H1 (cell line): ENCODE measurements around the gene ASB4. TPM values are rescaled to one million over a fixed set of nuclear protein-coding genes. Genes with fewer than 3 reads are reported as not detected.

Experiments
- CTCF ChIA-PET: fragments of 300-600 bp; sonication (Branson Sonifier 250); formaldehyde crosslinking; loops from one replicate; lab custom pipeline; 2021; ENCODE audit not compliant: partially characterized antibody; lab: Charles Lee
- POLR2A ChIA-PET: fragments of 300-600 bp; sonication (Branson Sonifier 250); formaldehyde crosslinking; loops from one replicate; lab custom pipeline; 2021; ENCODE audit warnings: inconsistent platforms; ENCODE audit not compliant: partially characterized antibody; lab: Charles Lee
- DNase-seq, 2 experiments: peaks; one replicate each; pipeline versions ENCODE4 v3.0.0 to v3.0.0-alpha.2; 2010 to 2022; ENCODE audit warnings: low spot score in 2 of 2, low read depth in 1 of 2, mixed read lengths in 1 of 2
- FAIRE-seq: peaks from 2 replicates; lab custom pipeline; 2011; peaks lifted over from hg19 to GRCh38; lab: Jason Lieb, UNC
- H2AFZ ChIP-seq: 2 replicates; pipeline ENCODE4 v1.8.1; 2012; ENCODE audit warnings: low read length, inconsistent platforms
- H2AK5ac ChIP-seq: 2 replicates; pipeline ENCODE4 v1.6.1; 2013; ENCODE audit warnings: low read depth, low read length
- H2BK120ac ChIP-seq: replicated peaks from 2 replicates; pipeline ENCODE3; 2013; ENCODE audit warnings: low read depth, low read length, inconsistent platforms
- H2BK12ac ChIP-seq: 2 replicates; pipeline ENCODE4 v1.6.1; 2013; ENCODE audit warnings: low read depth, low read length
- H2BK15ac ChIP-seq: 2 replicates; pipeline ENCODE4 v1.6.1; 2013; ENCODE audit warnings: low read length
- H2BK20ac ChIP-seq: 2 replicates; pipeline ENCODE4 v1.6.1; 2013; ENCODE audit warnings: low read length
- H2BK5ac ChIP-seq: 2 replicates; pipeline ENCODE4 v1.6.1; 2013; ENCODE audit warnings: low read depth, low read length
- H3K14ac ChIP-seq: 2 replicates; pipeline ENCODE4 v1.6.1; 2013; ENCODE audit warnings: inconsistent platforms; ENCODE audit not compliant: insufficient read length
- H3K18ac ChIP-seq: 2 replicates; pipeline ENCODE4 v1.6.1; 2013; ENCODE audit warnings: low read length; ENCODE audit errors: extremely low read depth
- H3K23ac ChIP-seq: 2 replicates; pipeline ENCODE4 v1.6.1; 2013; ENCODE audit warnings: inconsistent platforms; ENCODE audit not compliant: insufficient read length
- H3K23me2 ChIP-seq: 2 replicates; pipeline ENCODE4 v1.6.1; 2013; ENCODE audit warnings: low read depth, low read length
- H3K27ac ChIP-seq: 2 replicates; pipeline ENCODE4 v1.6.1; 2011; ENCODE audit warnings: low read depth, low read length, inconsistent platforms
- H3K27me3 ChIP-seq, 4 experiments: replicated peaks in 1 of 4; 1 replicate in 1 of 4; 2 replicates in 3 of 4; pipeline versions ENCODE4 v1.6.1 to v1.8.1; 2011 to 2013; ENCODE audit warnings: low read length in 3 of 4, mild to moderate bottlenecking in 3 of 4, inconsistent platforms in 2 of 4, mixed read lengths in 2 of 4, moderate library complexity in 1 of 4; ENCODE audit not compliant: control insufficient read depth in 3 of 4, insufficient read depth in 3 of 4; ENCODE audit errors: extremely low read depth in 1 of 4
- H3K36me3 ChIP-seq, 4 experiments: 2 replicates each; pipeline versions ENCODE4 v1.6.1 to v1.8.1; 2011 to 2013; ENCODE audit warnings: mild to moderate bottlenecking in 4 of 4, low read length in 3 of 4, moderate library complexity in 2 of 4, control low read depth in 1 of 4, inconsistent platforms in 1 of 4; ENCODE audit not compliant: insufficient read depth in 4 of 4, control insufficient read depth in 2 of 4
- H3K4ac ChIP-seq: replicated peaks from 2 replicates; pipeline ENCODE3; 2013; ENCODE audit warnings: low read length, low read depth, mixed read lengths, inconsistent platforms; ENCODE audit not compliant: insufficient read length
- H3K4me1 ChIP-seq, 4 experiments: replicated peaks in 1 of 4; 1 replicate in 1 of 4; 2 replicates in 3 of 4; pipeline versions ENCODE4 v1.6.1 to v1.8.1; 2011 to 2013; ENCODE audit warnings: low read length in 3 of 4, inconsistent platforms in 2 of 4, mixed read lengths in 1 of 4; ENCODE audit not compliant: insufficient read depth in 4 of 4, control insufficient read depth in 3 of 4
- H3K4me2 ChIP-seq, 2 experiments: 2 replicates each; pipeline versions ENCODE4 v1.6.1 to v1.8.1; 2011 to 2013; ENCODE audit warnings: low read depth in 2 of 2, low read length in 2 of 2, control low read depth in 1 of 2, inconsistent platforms in 1 of 2, mild to moderate bottlenecking in 1 of 2; ENCODE audit not compliant: insufficient read depth in 1 of 2
- H3K4me3 ChIP-seq, 4 experiments: fragments of 200-600, 300-600 bp in 1 of 4; sonication (generic), shearing (Covaris generic), sonication (Bioruptor Twin) in 1 of 4; 2 replicates each; pipeline versions ENCODE4 v1.5.1 to v1.8.1; 2011 to 2016; ENCODE audit warnings: low read length in 4 of 4, low read depth in 3 of 4, control low read depth in 2 of 4, inconsistent platforms in 2 of 4, mild to moderate bottlenecking in 2 of 4, mixed read lengths in 1 of 4, moderate library complexity in 1 of 4; ENCODE audit not compliant: insufficient read depth in 2 of 4; ENCODE audit errors: extremely low read depth in 1 of 4
- H3K56ac ChIP-seq: replicated peaks from 2 replicates; pipeline ENCODE3; 2013; ENCODE audit warnings: low read depth, mild to moderate bottlenecking, mixed read lengths, low read length, inconsistent platforms; ENCODE audit not compliant: insufficient read length
- H3K79me1 ChIP-seq: 2 replicates; pipeline ENCODE4 v1.6.1; 2013; ENCODE audit warnings: low read depth, low read length, control low read depth
- H3K79me2 ChIP-seq, 2 experiments: 2 replicates each; pipeline versions ENCODE4 v1.6.1 to v1.8.1; 2012 to 2013; ENCODE audit warnings: low read length in 2 of 2, mild to moderate bottlenecking in 2 of 2, inconsistent platforms in 1 of 2; ENCODE audit not compliant: insufficient read depth in 2 of 2, control insufficient read depth in 1 of 2
- H3K9ac ChIP-seq, 4 experiments: replicated peaks in 1 of 4; 1 replicate in 1 of 4; 2 replicates in 3 of 4; pipeline versions ENCODE4 v1.6.1 to v1.8.1; 2011 to 2013; ENCODE audit warnings: low read depth in 3 of 4, low read length in 3 of 4, control low read depth in 2 of 4, mild to moderate bottlenecking in 2 of 4, moderate library complexity in 2 of 4, inconsistent platforms in 1 of 4; ENCODE audit errors: extremely low read depth in 1 of 4
- H3K9me3 ChIP-seq, 2 experiments: 2 replicates each; pipeline versions ENCODE4 v1.6.1 to v1.8.1; 2012 to 2013; ENCODE audit warnings: mild to moderate bottlenecking in 2 of 2, moderate library complexity in 2 of 2, control low read depth in 1 of 2, inconsistent platforms in 1 of 2, low read depth in 1 of 2, low read length in 1 of 2, mixed read lengths in 1 of 2; ENCODE audit not compliant: insufficient read depth in 2 of 2
- H4K20me1 ChIP-seq, 2 experiments: replicated peaks in 1 of 2; 2 replicates each; pipeline versions ENCODE3 to v1.8.1; 2011 to 2013; ENCODE audit warnings: inconsistent platforms in 2 of 2, low read length in 2 of 2, mild to moderate bottlenecking in 1 of 2; ENCODE audit not compliant: insufficient read depth in 2 of 2, control insufficient read depth in 1 of 2
- H4K5ac ChIP-seq: 2 replicates; pipeline ENCODE4 v1.6.1; 2013; ENCODE audit warnings: low read length, low read depth, mixed read lengths, inconsistent platforms; ENCODE audit not compliant: insufficient read length
- H4K8ac ChIP-seq: 2 replicates; pipeline ENCODE4 v1.8.0; 2013; ENCODE audit warnings: mild to moderate bottlenecking, moderate library complexity, low read length, inconsistent platforms; ENCODE audit not compliant: insufficient read depth; ENCODE audit errors: extremely low read depth
- H4K91ac ChIP-seq: replicated peaks from 2 replicates; pipeline ENCODE3; 2013; ENCODE audit warnings: low read length, mixed read lengths, inconsistent platforms; ENCODE audit not compliant: insufficient read length
- BACH1 ChIP-seq: IDR thresholded peaks from 2 replicates; pipeline ENCODE4 v1.6.1; 2012; ENCODE audit warnings: low read length, improper control_type of control experiment
- CEBPB ChIP-seq: IDR thresholded peaks from 2 replicates; pipeline ENCODE4 v1.6.1; 2012; ENCODE audit warnings: low read depth, low read length
- EP300 ChIP-seq, 2 experiments: IDR thresholded peaks; 1 replicate in 1 of 2; 2 replicates in 1 of 2; pipeline ENCODE4 v1.6.1; 2011 to 2012; ENCODE audit warnings: low read depth in 2 of 2, low read length in 2 of 2, mild to moderate bottlenecking in 2 of 2, borderline replicate concordance in 1 of 2, inconsistent platforms in 1 of 2, moderate library complexity in 1 of 2
- RAD21 ChIP-seq, 2 experiments: IDR thresholded peaks in 1 of 2; conservative IDR thresholded peaks in 1 of 2; 2 replicates each; pipeline ENCODE4 v1.6.1; 2011; ENCODE audit warnings: low read depth in 2 of 2, low read length in 2 of 2, improper control_type of control experiment in 1 of 2, inconsistent platforms in 1 of 2, mild to moderate bottlenecking in 1 of 2, moderate library complexity in 1 of 2
- SAP30 ChIP-seq: fragments of 300-600 bp; sonication (generic); IDR thresholded peaks from 2 replicates; pipeline ENCODE4 v1.7.1; 2012; ENCODE audit warnings: low read length, moderate library complexity, mild to moderate bottlenecking, inconsistent platforms; ENCODE audit not compliant: insufficient read depth, insufficient replicate concordance
- SIX5 ChIP-seq: IDR thresholded peaks from 2 replicates; pipeline ENCODE4 v1.6.1; 2011; ENCODE audit warnings: mild to moderate bottlenecking, low read depth, low read length
- ZNF274 ChIP-seq: IDR thresholded peaks from 2 replicates; pipeline ENCODE4 v1.7.0; 2012; ENCODE audit warnings: low read length, borderline replicate concordance; ENCODE audit errors: extremely low read depth
- WGBS, 2 experiments: shearing (Covaris generic) in 1 of 2; methylation state at CpG; one replicate each; pipeline versions ENCODE4 v1.1.6 to v1.1.7; 2013 to 2015; ENCODE audit warnings: low lambda C conversion rate in 2 of 2, mixed read lengths in 2 of 2, inconsistent platforms in 1 of 2, low coverage in 1 of 2, missing lambda C conversion rate in 1 of 2; ENCODE audit not compliant: insufficient replicate concordance in 2 of 2, insufficient coverage in 1 of 2, insufficient read length in 1 of 2; ENCODE audit errors: extremely low coverage in 1 of 2, missing lambda C conversion rate in 1 of 2; 5-methylcytosine and 5-hydroxymethylcytosine counted together
- polyA plus RNA-seq, 7 experiments: library from polyadenylated mRNA; depleted of rRNA in 3 of 7; stranded (reverse) in 5 of 7; unstranded in 2 of 7; fragments of >200 nt in 5 of 7; fragments of 200-250 nt in 2 of 7; gene quantifications; 1 replicate in 5 of 7; 2 replicates in 1 of 7; 4 replicates in 1 of 7; pipeline versions ENCODE4 v1.2.1 to v1.2.3, GENCODE V29; 2011 to 2013; ENCODE audit warnings: missing spikeins in 2 of 7, mixed read lengths in 2 of 7
- total RNA-seq: library from RNA; stranded (reverse); fragmentation: NEBNext Ultra II Directional; extraction: Animal tissue kit (Norgen Biotek cat#: 25700); gene quantifications from 2 replicates; pipeline ENCODE4 v1.2.1, GENCODE V29; 2021

ASB4 gene
- total and polyA plus RNA-seq, 2 of the 8 experiments (the other 6 are each of a cell fraction or from before 2014, with no cell fraction given) = not detected

GRCh38 chr7:95583834-95584621, 98.3 kb downstream of the ASB4 start:
- Histone ChIP-seq H3K36me3 (no peaks in the 10 kb centered on the region), H2BK15ac (no peak overlapping the region), H3K4me1 (no peaks in the 10 kb centered on the region), H3K79me1 (no peaks in the 10 kb centered on the region), H3K4me2 (no peak overlapping the region), H3K79me2 (no peaks in the 10 kb centered on the region), H4K8ac (no peak overlapping the region), H2BK20ac (no peak overlapping the region), H4K5ac (no peak overlapping the region), H3K56ac (no peak overlapping the region), H3K27me3 (no peaks in the 10 kb centered on the region), H2BK5ac (no peak overlapping the region), H3K23me2 (no peaks in the 10 kb centered on the region), H3K27ac (no peak overlapping the region), H2BK12ac (no peak overlapping the region), H3K23ac (no peak overlapping the region), H2BK120ac (no peak overlapping the region), H3K18ac (no peak overlapping the region), H3K9me3 (no peaks in the 10 kb centered on the region), H3K4ac (no peak overlapping the region), H3K9ac (no peak overlapping the region), H3K14ac (no peak overlapping the region), H2AK5ac (no peak overlapping the region), H3K4me3 (no peak overlapping the region), H4K91ac (no peak overlapping the region), H2AFZ (no peak overlapping the region), H4K20me1 (no peaks in the 10 kb centered on the region)
- WGBS, 2 experiments = 78% methylated on average over 3 of the region's 3 CpGs; no CpG with 5 or more reads in 1 of the 2 experiments
- DNase-seq (no peak), FAIRE-seq (no peak)
- ChIA-PET CTCF (interaction anchor here (0.5 kb wide), 1 partner anchor 1956 kb away, joined by 3 read pairs; no protein-coding TSS in a partner anchor), POLR2A (no interaction called here)
- TF ChIP-seq SIX5 (no peak), CEBPB (no peak), BACH1 (no peak), RAD21 (IDR thresholded peaks at IDR 0.05 in 1 of 2, conservative IDR thresholded peaks at IDR 0.05 in 1 of 2; ENCODE audit: low read depth in 2 of 2, low read length in 2 of 2) (no peak), ZNF274 (no peak), SAP30 (no peak), EP300 (IDR thresholded peaks at IDR 0.05; ENCODE audit: borderline replicate concordance in 1 of 2, low read depth in 2 of 2, low read length in 2 of 2) (no peak)
